ENCODE results near the gene OAS2.
A peak's percentile ranks its signal among the peaks of the same experiment; 100 is the strongest.

Gene OAS2

DNA sequence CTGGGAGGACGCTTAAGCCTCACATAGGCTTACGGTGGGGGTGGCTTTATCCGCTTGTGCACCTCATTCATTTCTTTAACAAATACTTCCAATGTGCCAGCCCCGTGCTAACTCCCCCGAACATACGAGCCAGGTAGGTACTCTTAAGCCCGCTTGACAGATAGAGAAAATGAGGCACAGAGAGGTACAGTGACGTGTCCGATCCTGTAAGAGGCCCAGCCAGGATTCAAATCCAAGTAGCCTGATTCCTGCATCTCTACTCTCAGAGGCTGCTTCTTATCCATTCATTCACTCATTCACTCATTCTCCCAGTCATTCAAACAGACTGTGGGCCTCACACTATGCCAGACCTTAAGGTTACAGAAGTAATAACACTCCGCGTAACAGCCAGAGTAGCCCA lies 39.6 kb upstream of the OAS2 start:
- peak overlapping the region; percentile 81 to 89 for H3K4me3 ChIP-seq (ENCODE audit: low read length in 2 of 2)
- H3K27me3 ChIP-seq (ENCODE audit: control insufficient read depth in 2 of 2, insufficient read depth in 2 of 2, low read length in 2 of 2), result no peaks in the 10 kb centered on the region
- H3K4me1 ChIP-seq (ENCODE audit: control insufficient read depth in 2 of 2, insufficient read depth in 2 of 2, low read length in 2 of 2), result peaks cover 13 to 16% of the 10 kb centered on the region in 2 donors
- peaks cover 0 to 4% of the 10 kb centered on the region in 2 donors for H3K36me3 ChIP-seq (ENCODE audit: control insufficient read depth in 2 of 2, insufficient read depth in 2 of 2, low read length in 2 of 2)
- peak overlapping the region; percentile 77 to 85 for H3K9ac ChIP-seq (ENCODE audit: low read depth in 1 of 2, low read length in 2 of 2)
- peak overlapping the region; percentile 68 to 79 for H3K27ac ChIP-seq (ENCODE audit: low read depth in 2 of 2, low read length in 2 of 2)
- H3K9me3 ChIP-seq (ENCODE audit: control insufficient read depth in 2 of 2, low read length in 2 of 2), result no peaks in the 10 kb centered on the region

DNA sequence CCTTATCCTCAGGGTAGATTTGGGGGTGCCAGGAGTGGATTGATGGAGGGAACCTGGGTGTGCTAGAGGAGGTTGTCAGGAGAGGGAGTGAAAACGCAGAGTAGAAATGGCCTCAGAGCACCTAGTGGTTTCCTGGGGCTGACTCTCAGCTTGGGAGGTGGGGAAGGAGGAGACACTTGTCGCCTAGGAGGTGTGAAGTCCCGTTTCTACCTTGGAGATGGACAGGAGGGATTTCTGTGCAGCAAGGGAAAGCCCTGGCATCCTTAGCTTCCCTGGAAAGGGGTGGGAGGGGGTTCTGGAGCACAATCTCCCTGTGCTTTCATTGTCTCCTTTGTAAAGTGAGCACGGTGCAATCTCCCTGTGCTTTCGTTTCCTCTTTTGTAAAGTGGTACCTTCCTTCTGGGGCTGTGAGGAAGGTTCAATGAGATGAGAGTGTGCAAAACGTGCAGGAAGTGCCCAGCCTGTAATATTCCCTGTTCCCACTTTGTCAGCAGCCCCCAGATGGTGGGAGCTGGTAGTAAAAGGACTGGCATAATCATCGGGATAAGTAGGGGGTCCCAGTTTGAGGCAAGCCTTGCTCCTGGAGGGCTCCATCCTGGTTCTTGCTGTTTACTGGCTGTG lies 38.4 kb upstream of the OAS2 start:
- peak overlapping the region in 1 of 2 donors; percentile 6 for H3K9ac ChIP-seq (ENCODE audit: low read depth in 1 of 2, low read length in 2 of 2)

DNA sequence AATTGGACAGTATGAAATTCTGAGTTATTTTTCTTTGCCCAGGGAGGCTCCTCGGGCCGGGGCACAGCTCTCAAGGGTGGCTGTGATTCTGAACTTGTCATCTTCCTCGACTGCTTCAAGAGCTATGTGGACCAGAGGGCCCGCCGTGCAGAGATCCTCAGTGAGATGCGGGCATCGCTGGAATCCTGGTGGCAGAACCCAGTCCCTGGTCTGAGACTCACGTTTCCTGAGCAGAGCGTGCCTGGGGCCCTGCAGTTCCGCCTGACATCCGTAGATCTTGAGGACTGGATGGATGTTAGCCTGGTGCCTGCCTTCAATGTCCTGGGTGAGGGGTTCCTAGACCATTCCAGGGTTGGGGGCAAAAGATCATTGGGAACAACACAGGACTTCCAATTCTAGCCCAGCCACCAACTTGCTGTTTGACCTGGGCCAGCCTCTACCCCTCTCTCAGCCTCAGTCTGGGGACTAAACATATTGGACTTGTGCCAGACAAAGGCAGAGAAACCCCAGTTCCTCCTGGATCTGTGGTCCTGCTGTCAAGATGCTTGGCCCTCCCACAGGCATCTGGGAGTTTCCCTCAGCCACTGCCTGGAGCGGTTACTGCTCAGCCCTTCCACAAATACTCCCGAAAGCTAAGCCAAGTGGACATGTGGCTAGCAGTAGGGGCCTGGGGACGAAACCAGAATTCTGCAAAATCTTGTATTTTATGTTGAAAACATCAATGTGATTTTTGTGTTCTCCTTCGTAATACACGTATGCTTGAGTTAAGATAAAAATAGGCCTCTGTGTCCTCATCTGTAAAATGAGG lies 36.6 kb upstream of the OAS2 start:
- Histone ChIP-seq H3K36me3 (ENCODE audit: control insufficient read depth in 2 of 2, insufficient read depth in 2 of 2, low read length in 2 of 2) (peaks cover 4% of the 10 kb centered on the region in 2 donors), H3K27ac (ENCODE audit: low read depth in 2 of 2, low read length in 2 of 2) (no peak overlapping the region), H3K9ac (ENCODE audit: low read depth in 1 of 2, low read length in 2 of 2) (no peak overlapping the region), H3K9me3 (ENCODE audit: control insufficient read depth in 2 of 2, low read length in 2 of 2) (no peaks in the 10 kb centered on the region), H3K4me3 (ENCODE audit: low read length in 2 of 2) (no peak overlapping the region), H3K27me3 (ENCODE audit: control insufficient read depth in 2 of 2, insufficient read depth in 2 of 2, low read length in 2 of 2) (no peaks in the 10 kb centered on the region), H3K4me1 (ENCODE audit: control insufficient read depth in 2 of 2, insufficient read depth in 2 of 2, low read length in 2 of 2) (peaks cover 13 to 16% of the 10 kb centered on the region in 2 donors)

More for the DNA sequence above, 38.4 kb upstream of the OAS2 start:
- H3K36me3 ChIP-seq (ENCODE audit: control insufficient read depth in 2 of 2, insufficient read depth in 2 of 2, low read length in 2 of 2), result peaks cover 3 to 4% of the 10 kb centered on the region in 2 donors
- H3K4me1 ChIP-seq (ENCODE audit: control insufficient read depth in 2 of 2, insufficient read depth in 2 of 2, low read length in 2 of 2), result peaks cover 13 to 16% of the 10 kb centered on the region in 2 donors
- no peaks in the 10 kb centered on the region for H3K9me3 ChIP-seq (ENCODE audit: control insufficient read depth in 2 of 2, low read length in 2 of 2)
- H3K4me3 ChIP-seq (ENCODE audit: low read length in 2 of 2), result peak overlapping the region; percentile 18 to 89
- H3K27ac ChIP-seq (ENCODE audit: low read depth in 2 of 2, low read length in 2 of 2), result no peak overlapping the region
- no peaks in the 10 kb centered on the region for H3K27me3 ChIP-seq (ENCODE audit: control insufficient read depth in 2 of 2, insufficient read depth in 2 of 2, low read length in 2 of 2)

DNA sequence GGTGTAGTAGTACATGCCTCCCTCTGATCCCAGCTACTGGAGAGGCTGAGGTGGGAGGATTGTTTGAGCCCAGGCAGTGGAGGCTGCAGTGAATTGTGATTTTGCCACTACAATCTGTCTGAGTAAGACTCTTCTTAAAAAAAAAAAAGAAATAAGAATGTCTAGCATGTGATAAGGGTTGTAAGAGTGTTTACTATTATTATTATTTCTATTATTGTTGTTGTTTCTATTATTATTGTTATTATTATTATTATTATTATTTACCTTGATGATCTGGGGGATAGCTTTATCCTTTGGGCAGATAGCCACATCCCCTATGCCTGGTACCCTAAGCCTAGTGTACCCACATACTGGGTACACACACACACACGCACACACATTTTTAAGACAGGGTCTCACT lies 35.7 kb upstream of the OAS2 start:
- H3K4me3 ChIP-seq (ENCODE audit: low read length in 2 of 2), result no peak overlapping the region
- H3K27ac ChIP-seq (ENCODE audit: low read depth in 2 of 2, low read length in 2 of 2), result no peak overlapping the region
- peaks cover 7 to 10% of the 10 kb centered on the region in 2 donors for H3K36me3 ChIP-seq (ENCODE audit: control insufficient read depth in 2 of 2, insufficient read depth in 2 of 2, low read length in 2 of 2)
- no peaks in the 10 kb centered on the region for H3K9me3 ChIP-seq (ENCODE audit: control insufficient read depth in 2 of 2, low read length in 2 of 2)
- H3K9ac ChIP-seq (ENCODE audit: low read depth in 1 of 2, low read length in 2 of 2), result no peak overlapping the region
- H3K4me1 ChIP-seq (ENCODE audit: control insufficient read depth in 2 of 2, insufficient read depth in 2 of 2, low read length in 2 of 2), result peaks cover 13 to 16% of the 10 kb centered on the region in 2 donors
- no peaks in the 10 kb centered on the region for H3K27me3 ChIP-seq (ENCODE audit: control insufficient read depth in 2 of 2, insufficient read depth in 2 of 2, low read length in 2 of 2)

DNA sequence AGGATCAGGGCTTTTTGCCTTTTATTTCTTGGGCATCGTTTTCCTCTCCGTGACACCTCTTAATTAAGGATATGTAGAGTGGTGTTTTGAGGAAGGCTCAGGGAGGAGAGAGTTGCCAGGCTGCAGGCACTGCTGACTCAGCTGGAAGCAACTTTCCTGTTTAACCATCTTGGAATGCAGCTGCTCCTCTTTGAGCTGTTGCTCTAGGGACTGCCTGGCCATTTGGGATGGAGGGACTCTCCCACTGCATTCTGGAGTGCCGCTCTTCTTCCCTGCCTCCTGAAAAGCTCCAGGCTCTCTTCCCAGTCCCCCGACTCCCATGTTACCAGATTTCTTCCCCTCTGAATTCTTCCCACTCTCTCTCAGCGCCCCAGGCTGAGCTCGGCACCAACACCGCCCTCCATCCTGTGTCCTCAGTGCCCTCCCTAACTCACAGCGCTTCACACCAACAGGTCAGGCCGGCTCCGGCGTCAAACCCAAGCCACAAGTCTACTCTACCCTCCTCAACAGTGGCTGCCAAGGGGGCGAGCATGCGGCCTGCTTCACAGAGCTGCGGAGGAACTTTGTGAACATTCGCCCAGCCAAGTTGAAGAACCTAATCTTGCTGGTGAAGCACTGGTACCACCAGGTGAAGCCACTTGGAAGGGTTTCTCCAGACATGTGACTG lies 34.2 kb upstream of the OAS2 start:
- H3K27ac ChIP-seq (ENCODE audit: low read depth in 2 of 2, low read length in 2 of 2), result no peak overlapping the region
- no peaks in the 10 kb centered on the region for H3K9me3 ChIP-seq (ENCODE audit: control insufficient read depth in 2 of 2, low read length in 2 of 2)
- H3K4me1 ChIP-seq (ENCODE audit: control insufficient read depth in 2 of 2, insufficient read depth in 2 of 2, low read length in 2 of 2), result peaks cover 7 to 8% of the 10 kb centered on the region in 2 donors
- H3K9ac ChIP-seq (ENCODE audit: low read depth in 1 of 2, low read length in 2 of 2), result no peak overlapping the region
- peaks cover 15 to 16% of the 10 kb centered on the region in 2 donors for H3K36me3 ChIP-seq (ENCODE audit: control insufficient read depth in 2 of 2, insufficient read depth in 2 of 2, low read length in 2 of 2)
- no peaks in the 10 kb centered on the region for H3K27me3 ChIP-seq (ENCODE audit: control insufficient read depth in 2 of 2, insufficient read depth in 2 of 2, low read length in 2 of 2)
- H3K4me3 ChIP-seq (ENCODE audit: low read length in 2 of 2), result no peak overlapping the region

DNA sequence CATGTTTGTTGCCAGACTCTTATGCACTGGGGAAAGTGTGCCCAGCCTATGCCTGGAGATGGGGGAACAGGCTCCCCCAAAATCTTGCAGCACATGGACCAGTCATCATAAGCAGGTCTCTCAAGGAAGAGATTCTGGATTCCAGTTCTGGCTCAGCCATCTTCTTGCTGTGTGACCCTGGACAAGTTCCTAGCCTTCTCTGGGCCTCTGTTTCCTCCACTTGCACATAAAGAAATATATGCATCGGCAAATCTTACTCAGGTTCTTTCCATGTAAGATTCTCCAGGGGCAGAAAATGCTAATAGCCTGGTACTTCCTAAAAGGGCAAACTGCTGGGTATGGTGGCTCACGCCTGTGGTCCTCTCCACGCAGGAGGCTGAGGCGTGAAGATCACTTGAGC lies 32.8 kb upstream of the OAS2 start:
- H3K4me1 ChIP-seq (ENCODE audit: control insufficient read depth in 2 of 2, insufficient read depth in 2 of 2, low read length in 2 of 2), result no peaks in the 10 kb centered on the region
- H3K27ac ChIP-seq (ENCODE audit: low read depth in 2 of 2, low read length in 2 of 2), result no peak overlapping the region
- no peaks in the 10 kb centered on the region for H3K9me3 ChIP-seq (ENCODE audit: control insufficient read depth in 2 of 2, low read length in 2 of 2)
- no peak overlapping the region for H3K9ac ChIP-seq (ENCODE audit: low read depth in 1 of 2, low read length in 2 of 2)
- no peaks in the 10 kb centered on the region for H3K27me3 ChIP-seq (ENCODE audit: control insufficient read depth in 2 of 2, insufficient read depth in 2 of 2, low read length in 2 of 2)
- no peak overlapping the region for H3K4me3 ChIP-seq (ENCODE audit: low read length in 2 of 2)
- peaks cover 15 to 16% of the 10 kb centered on the region in 2 donors for H3K36me3 ChIP-seq (ENCODE audit: control insufficient read depth in 2 of 2, insufficient read depth in 2 of 2, low read length in 2 of 2)

DNA sequence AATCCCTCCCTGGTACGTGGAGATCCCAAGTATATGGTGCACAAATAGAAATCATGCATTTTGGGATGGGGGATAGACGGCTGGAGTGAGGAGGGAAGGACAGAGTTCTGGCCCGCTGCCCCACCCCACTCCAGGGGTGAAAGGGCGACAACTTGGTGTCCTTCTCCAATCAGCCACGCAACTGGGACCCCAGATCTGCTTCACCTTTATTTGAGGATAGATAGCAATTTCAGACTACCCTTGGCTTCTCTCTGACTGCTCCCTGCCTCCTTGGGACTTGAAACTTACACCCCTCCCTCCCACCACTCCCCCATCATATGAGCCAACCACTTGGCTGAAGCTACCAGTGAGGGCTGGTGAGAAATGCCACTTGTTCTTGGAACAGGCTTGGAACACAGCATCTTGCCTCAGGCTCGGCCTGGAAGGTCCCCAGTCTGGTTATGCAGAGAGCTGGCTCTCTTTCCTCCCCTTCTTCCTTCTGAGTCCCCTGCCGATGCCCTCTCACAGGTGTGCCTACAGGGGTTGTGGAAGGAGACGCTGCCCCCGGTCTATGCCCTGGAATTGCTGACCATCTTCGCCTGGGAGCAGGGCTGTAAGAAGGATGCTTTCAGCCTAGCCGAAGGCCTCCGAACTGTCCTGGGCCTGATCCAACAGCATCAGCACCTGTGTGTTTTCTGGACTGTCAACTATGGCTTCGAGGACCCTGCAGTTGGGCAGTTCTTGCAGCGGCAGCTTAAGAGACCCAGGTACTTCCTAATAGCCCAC lies 31.9 kb upstream of the OAS2 start:
- H3K27ac ChIP-seq (ENCODE audit: low read depth in 2 of 2, low read length in 2 of 2), result no peak overlapping the region
- H3K9ac ChIP-seq (ENCODE audit: low read depth in 1 of 2, low read length in 2 of 2), result no peak overlapping the region
- H3K27me3 ChIP-seq (ENCODE audit: control insufficient read depth in 2 of 2, insufficient read depth in 2 of 2, low read length in 2 of 2), result no peaks in the 10 kb centered on the region
- no peaks in the 10 kb centered on the region for H3K9me3 ChIP-seq (ENCODE audit: control insufficient read depth in 2 of 2, low read length in 2 of 2)
- no peaks in the 10 kb centered on the region for H3K4me1 ChIP-seq (ENCODE audit: control insufficient read depth in 2 of 2, insufficient read depth in 2 of 2, low read length in 2 of 2)
- H3K36me3 ChIP-seq (ENCODE audit: control insufficient read depth in 2 of 2, insufficient read depth in 2 of 2, low read length in 2 of 2), result peaks cover 16 to 20% of the 10 kb centered on the region in 2 donors
- no peak overlapping the region for H3K4me3 ChIP-seq (ENCODE audit: low read length in 2 of 2)

DNA sequence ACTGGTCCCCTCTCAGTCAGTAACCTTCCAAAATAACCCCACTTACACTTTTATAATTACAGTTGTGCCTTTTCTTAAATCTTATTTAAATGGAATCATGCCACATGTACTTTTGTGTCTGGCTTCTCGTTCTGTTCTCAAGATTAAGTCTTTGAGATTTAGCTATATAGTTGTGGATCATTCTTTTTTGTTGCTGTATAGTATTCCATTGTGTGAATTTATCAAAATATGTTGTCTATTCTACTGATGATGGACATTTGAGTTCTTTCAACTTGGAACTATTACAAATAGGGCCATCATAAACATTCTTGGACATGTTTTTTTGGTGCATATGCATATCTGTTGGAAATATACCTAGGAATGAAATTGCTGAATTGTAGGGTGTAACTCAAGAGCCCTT lies 31.0 kb upstream of the OAS2 start:
- Histone ChIP-seq H3K9ac (ENCODE audit: low read depth in 1 of 2, low read length in 2 of 2) (no peak overlapping the region), H3K27ac (ENCODE audit: low read depth in 2 of 2, low read length in 2 of 2) (no peak overlapping the region), H3K4me1 (ENCODE audit: control insufficient read depth in 2 of 2, insufficient read depth in 2 of 2, low read length in 2 of 2) (no peaks in the 10 kb centered on the region), H3K4me3 (ENCODE audit: low read length in 2 of 2) (no peak overlapping the region), H3K36me3 (ENCODE audit: control insufficient read depth in 2 of 2, insufficient read depth in 2 of 2, low read length in 2 of 2) (peaks cover 16 to 17% of the 10 kb centered on the region in 2 donors), H3K27me3 (ENCODE audit: control insufficient read depth in 2 of 2, insufficient read depth in 2 of 2, low read length in 2 of 2) (no peaks in the 10 kb centered on the region), H3K9me3 (ENCODE audit: control insufficient read depth in 2 of 2, low read length in 2 of 2) (no peaks in the 10 kb centered on the region)

DNA sequence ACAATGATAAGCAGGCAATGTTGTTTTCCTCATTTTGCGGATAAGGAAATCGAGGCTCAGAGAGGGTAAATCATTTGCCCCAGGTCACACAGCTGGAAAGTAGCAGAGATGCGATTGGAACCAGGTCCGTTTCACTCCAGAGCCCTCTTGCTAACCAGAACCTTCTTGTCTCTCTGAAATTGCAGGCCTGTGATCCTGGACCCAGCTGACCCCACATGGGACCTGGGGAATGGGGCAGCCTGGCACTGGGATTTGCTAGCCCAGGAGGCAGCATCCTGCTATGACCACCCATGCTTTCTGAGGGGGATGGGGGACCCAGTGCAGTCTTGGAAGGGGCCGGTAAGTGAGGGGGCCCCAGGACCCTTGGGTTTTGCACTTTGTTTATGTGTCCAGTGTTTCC lies 30.6 kb upstream of the OAS2 start:
- no peaks in the 10 kb centered on the region for H3K27me3 ChIP-seq (ENCODE audit: control insufficient read depth in 2 of 2, insufficient read depth in 2 of 2, low read length in 2 of 2)
- no peaks in the 10 kb centered on the region for H3K4me1 ChIP-seq (ENCODE audit: control insufficient read depth in 2 of 2, insufficient read depth in 2 of 2, low read length in 2 of 2)
- H3K9ac ChIP-seq (ENCODE audit: low read depth in 1 of 2, low read length in 2 of 2), result no peak overlapping the region
- no peak overlapping the region for H3K4me3 ChIP-seq (ENCODE audit: low read length in 2 of 2)
- no peak overlapping the region for H3K27ac ChIP-seq (ENCODE audit: low read depth in 2 of 2, low read length in 2 of 2)
- H3K9me3 ChIP-seq (ENCODE audit: control insufficient read depth in 2 of 2, low read length in 2 of 2), result no peaks in the 10 kb centered on the region
- H3K36me3 ChIP-seq (ENCODE audit: control insufficient read depth in 2 of 2, insufficient read depth in 2 of 2, low read length in 2 of 2), result peaks cover 16 to 17% of the 10 kb centered on the region in 2 donors

All from mucosa of rectum (tissue), 2 donors.